AG09319 (cell line): ENCODE results near the gene FBRS.
"Not testable (repeated sequence)": the region's sequence is repeated elsewhere in the genome, so short reads cannot be mapped to it uniquely, and the experiment has no call there.

ENCODE experiments used
- DNase-seq: peaks from one replicate; pipeline ENCODE4 v3.0.0-alpha.2; 2010; ENCODE audit warnings: low read depth; ENCODE audit errors: extremely low read depth
- TF ChIP-seq, protein P1 (sequence below): IDR thresholded peaks from 2 replicates; pipeline ENCODE4 v1.5.1; 2011; ENCODE audit warnings: low read depth, mild to moderate bottlenecking, inconsistent platforms, low read length, moderate library complexity

The FBRS gene

DNA sequence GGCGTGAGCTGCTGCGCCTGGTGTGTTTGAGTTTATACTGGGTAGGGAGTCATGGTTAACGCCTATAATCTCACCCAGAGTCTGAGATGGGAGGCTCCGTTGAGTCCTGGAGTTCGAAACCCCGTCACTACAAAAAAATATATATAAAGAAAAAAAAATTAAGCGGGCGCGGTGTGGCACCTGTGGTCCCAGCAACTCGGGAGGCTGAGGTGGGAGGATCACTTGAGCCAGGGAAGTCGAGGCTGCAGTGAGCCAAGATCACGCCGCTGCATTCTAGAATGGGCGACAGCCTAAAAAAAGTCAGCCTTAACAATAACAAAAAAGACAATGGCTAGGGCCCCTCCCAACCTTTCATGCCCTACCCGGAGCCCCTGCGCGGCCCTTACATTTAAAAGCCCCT is 24.7 kb upstream of the FBRS start:
- no peak for DNase-seq
- TF ChIP-seq, protein P1, sequence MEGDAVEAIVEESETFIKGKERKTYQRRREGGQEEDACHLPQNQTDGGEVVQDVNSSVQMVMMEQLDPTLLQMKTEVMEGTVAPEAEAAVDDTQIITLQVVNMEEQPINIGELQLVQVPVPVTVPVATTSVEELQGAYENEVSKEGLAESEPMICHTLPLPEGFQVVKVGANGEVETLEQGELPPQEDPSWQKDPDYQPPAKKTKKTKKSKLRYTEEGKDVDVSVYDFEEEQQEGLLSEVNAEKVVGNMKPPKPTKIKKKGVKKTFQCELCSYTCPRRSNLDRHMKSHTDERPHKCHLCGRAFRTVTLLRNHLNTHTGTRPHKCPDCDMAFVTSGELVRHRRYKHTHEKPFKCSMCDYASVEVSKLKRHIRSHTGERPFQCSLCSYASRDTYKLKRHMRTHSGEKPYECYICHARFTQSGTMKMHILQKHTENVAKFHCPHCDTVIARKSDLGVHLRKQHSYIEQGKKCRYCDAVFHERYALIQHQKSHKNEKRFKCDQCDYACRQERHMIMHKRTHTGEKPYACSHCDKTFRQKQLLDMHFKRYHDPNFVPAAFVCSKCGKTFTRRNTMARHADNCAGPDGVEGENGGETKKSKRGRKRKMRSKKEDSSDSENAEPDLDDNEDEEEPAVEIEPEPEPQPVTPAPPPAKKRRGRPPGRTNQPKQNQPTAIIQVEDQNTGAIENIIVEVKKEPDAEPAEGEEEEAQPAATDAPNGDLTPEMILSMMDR = no peak

DNA sequence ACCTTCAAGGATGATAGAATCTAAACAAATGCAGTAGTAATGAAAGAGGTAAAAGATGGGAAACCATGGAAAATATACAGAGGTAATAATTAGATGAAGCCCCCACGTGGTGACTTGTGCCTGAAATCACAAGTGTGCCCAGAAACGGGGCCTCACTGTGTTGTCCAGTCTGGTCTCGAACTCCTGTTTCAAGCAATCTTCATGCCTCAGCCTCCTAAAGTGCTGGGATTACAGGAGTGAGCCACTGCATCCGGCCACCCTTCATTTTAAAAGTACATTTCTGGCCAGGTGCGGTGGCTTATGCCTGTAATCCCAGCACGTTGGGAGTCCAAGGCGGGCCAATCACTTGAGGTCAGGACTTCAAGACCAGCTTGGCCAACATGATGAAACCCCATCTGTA is 21.6 kb upstream of the FBRS start:
- TF ChIP-seq, protein P1 = no peak

DNA sequence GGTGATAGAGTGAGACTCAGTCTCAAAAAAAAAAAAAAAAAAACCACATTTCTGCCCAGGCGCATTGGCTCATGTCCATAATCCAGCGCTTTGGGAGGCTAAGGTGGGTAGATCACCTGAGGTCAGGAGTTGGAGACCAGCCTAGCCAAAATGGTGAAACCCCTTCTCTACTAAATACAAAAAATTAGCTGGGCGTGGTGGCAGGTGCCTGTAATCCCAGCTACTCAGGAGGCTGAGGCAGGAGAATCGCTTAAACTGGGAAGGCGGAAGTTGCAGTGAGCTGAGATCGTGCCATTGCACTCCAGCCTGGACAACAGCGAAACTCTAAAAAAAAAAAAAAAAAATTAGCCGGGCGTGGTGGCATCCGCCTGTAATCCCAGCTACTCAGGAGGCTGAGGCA is 21.1 kb upstream of the FBRS start:
- DNase-seq = not testable (repeated sequence)

More for the DNA sequence above, 21.6 kb upstream of the FBRS start:
- DNase-seq = no peak

DNA sequence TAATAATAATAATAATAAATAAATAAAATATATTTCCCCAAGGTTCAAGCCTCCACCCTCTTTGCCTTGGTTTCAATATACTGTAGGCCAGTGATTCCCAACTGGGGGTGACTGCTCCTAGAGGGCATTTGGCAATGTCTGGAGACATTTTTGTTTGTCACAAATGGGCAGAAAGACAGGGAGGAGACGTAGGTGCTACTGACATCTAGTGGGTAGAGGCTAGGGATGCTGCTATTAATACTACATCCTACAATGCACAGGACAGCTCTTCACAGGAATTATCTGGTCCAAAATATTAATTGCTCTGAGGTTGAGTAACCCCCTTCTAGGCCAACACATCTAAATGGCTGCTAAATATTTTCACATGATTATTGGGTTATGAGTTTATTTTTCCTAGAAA is 20.3 kb upstream of the FBRS start:
- no peak for DNase-seq
- TF ChIP-seq, protein P1 = peak; percentile 48

DNA sequence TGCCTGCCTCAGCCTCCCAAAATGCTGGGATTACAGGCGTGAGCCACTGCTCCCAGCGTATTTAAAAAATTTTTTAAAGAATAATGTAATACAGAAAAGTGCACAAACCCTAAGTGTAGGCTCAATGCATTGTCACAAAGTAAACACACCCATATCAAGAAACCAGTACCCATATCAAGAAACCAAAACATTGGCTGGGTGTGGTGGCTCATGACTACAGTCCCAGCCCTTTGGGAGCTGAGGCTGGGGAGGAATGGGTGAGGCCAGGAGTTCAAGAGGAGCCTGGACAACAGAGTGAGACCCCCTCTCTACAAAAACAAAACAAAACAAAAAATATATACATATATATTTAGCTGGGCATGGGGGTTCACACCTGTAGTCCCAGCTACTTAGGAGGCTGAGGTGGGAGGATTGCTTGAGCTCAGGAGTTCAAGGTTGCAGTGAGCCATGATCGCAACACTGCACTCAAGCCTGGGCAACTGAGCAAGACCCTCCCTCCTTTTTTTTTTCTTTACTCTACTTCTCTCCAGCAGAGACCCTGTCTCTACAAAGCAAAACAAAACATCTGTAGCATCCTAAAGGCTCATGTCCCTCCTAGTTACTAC is 16.8 kb upstream of the FBRS start:
- DNase-seq = no peak
- TF ChIP-seq, protein P1 = no peak

DNA sequence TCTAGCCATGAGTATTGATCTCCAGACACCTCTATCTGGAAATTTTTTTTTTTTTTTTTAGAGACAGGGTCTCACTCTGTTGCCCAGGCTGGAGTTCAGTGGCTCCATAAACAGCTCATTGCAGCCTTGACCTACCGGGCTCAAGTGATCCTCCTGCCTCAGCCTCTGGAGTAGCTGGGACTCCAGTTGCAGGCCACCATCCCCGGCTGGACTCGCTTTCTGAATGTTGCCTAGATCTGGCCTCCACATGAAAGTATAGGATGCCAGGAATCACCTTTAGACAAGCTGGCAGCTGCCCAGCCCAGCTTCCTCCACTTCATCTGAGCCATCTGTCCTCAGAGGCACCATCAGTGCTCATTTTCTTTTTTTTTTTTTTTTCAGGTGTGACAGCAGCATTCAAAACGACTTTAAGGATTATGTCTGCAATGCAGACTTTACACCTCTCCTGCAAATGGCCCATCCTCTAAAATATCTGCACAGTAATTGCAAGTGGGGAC is 13.8 kb upstream of the FBRS start:
- TF ChIP-seq, protein P1 = no peak
- DNase-seq = no peak

DNA sequence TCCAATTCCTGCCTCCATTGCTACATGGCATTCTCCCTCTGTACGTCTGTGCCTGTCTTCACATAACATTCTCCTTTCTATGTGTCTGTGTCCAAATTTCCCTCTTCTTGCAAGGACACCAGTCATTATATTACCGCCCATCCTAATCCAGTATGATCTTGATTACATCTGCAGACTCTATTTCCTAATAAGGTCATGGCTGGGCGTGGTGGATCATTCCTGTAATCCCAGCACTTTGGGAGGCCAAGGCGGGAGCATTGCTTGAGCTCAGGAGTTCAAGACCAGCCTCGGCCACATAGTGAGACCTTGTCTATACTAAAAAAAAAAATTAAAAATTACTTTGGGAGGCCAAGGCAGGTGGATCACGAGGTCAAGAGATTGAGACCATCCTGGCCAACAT is 12.5 kb upstream of the FBRS start:
- TF ChIP-seq, protein P1 = no peak
- DNase-seq = no peak

DNA sequence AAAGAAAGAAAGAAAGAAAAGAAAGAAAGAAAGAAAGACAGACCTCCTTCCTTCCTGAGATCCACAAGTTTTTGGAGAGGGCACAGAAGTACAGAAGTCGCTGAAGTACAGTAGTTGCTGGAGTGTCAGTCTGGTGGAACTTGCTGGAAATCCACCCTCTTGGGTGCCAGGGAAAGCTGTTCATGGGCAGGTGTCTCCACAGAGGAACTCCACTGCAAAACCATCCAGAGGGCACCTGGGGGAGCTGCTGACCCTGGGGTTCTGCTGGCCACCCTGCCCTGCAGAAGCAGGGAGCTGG is 11.0 kb upstream of the FBRS start:
- TF ChIP-seq, protein P1 = no peak
- DNase-seq = no peak
